ENCODE data around the gene TOE1. TPM values are rescaled to one million over a fixed set of nuclear protein-coding genes. Genes with fewer than 3 reads are reported as not detected.

TOE1 gene
- total and polyA plus RNA-seq, 2 of the 8 experiments (the other 6 are each of a cell fraction or from before 2014, with no cell fraction given): 15.2 to 25.8 TPM

GRCh38 chr1:45337630-45338325 is 2.2 kb upstream of the TOE1 start:
- peaks cover 13 to 32% (median 25%) of the 10 kb centered on the region in 4 experiments; a peak in 6 of 8 replicates for H3K36me3 ChIP-seq (ENCODE audit: control insufficient read depth in 2 of 4, insufficient read depth in 4 of 4, low read length in 3 of 4)
- no peak overlapping the region for H3K23ac ChIP-seq (ENCODE audit: insufficient read length)
- H2BK15ac ChIP-seq (ENCODE audit: low read length): no peak overlapping the region
- no peak overlapping the region for H2BK12ac ChIP-seq (ENCODE audit: low read depth, low read length)
- H3K27me3 ChIP-seq (replicated peaks in 1 of 4; ENCODE audit: control insufficient read depth in 3 of 4, extremely low read depth in 1 of 4, insufficient read depth in 3 of 4, low read length in 3 of 4): no peaks in the 10 kb centered on the region
- H3K18ac ChIP-seq (ENCODE audit: extremely low read depth, low read length): no peak overlapping the region
- H3K4me1 ChIP-seq (replicated peaks in 1 of 4; ENCODE audit: control insufficient read depth in 3 of 4, insufficient read depth in 4 of 4, low read length in 3 of 4): peaks cover 0 to 9% (median 6%) of the 10 kb centered on the region in 4 experiments; a peak in 6 of 7 replicates
- no peaks in the 10 kb centered on the region for H3K9me3 ChIP-seq (ENCODE audit: insufficient read depth in 2 of 2, low read depth in 1 of 2, low read length in 1 of 2)
- H2AK5ac ChIP-seq (ENCODE audit: low read depth, low read length): no peak overlapping the region
- H3K27ac ChIP-seq (ENCODE audit: low read depth, low read length): no peak overlapping the region
- H3K79me1 ChIP-seq (ENCODE audit: low read depth, low read length): peaks cover 12% of the 10 kb centered on the region
- H3K4me2 ChIP-seq (ENCODE audit: insufficient read depth in 1 of 2, low read depth in 2 of 2, low read length in 2 of 2): no peak overlapping the region; a peak in 1 of 4 replicates
- H3K56ac ChIP-seq (replicated peaks; ENCODE audit: insufficient read length, low read depth, low read length): no peak overlapping the region
- CTCF ChIA-PET (ENCODE audit: partially characterized antibody): interaction anchor here (0.6 to 3.9 kb wide), 7 partner anchors 10 to 319 kb away, joined by 3 to 11 read pairs (median 3); no protein-coding TSS in a partner anchor
- FAIRE-seq: no peak
- POLR2A ChIA-PET (ENCODE audit: partially characterized antibody): interaction anchor here (0.7 to 21.4 kb wide), 8 partner anchors 9 to 325 kb away, joined by 3 to 472 read pairs (median 12); partner anchors contain the start of genes HPDL and PRDX1
- H3K14ac ChIP-seq (ENCODE audit: insufficient read length): no peak overlapping the region
- H3K79me2 ChIP-seq (ENCODE audit: control insufficient read depth in 1 of 2, insufficient read depth in 2 of 2, low read length in 2 of 2): peaks cover 0 to 38% of the 10 kb centered on the region in 2 experiments; a peak in 3 of 4 replicates
- peaks cover 0 to 2% of the 10 kb centered on the region in 2 experiments for H4K20me1 ChIP-seq (replicated peaks in 1 of 2; ENCODE audit: control insufficient read depth in 1 of 2, insufficient read depth in 2 of 2, low read length in 2 of 2)
- no peak overlapping the region for H2BK5ac ChIP-seq (ENCODE audit: low read depth, low read length)
- no peak overlapping the region for H3K4me3 ChIP-seq (ENCODE audit: extremely low read depth in 1 of 4, insufficient read depth in 2 of 4, low read depth in 3 of 4, low read length in 4 of 4)
- H4K8ac ChIP-seq (ENCODE audit: extremely low read depth, insufficient read depth, low read length): no peak overlapping the region
- 93% methylated on average over 3 of the region's 3 CpGs; no CpG with 5 or more reads in 1 of the 2 experiments for WGBS, 2 experiments (ENCODE audit: extremely low coverage in 1 of 2, insufficient coverage in 1 of 2, insufficient read length in 1 of 2, insufficient replicate concordance in 2 of 2, low coverage in 1 of 2, low lambda C conversion rate in 2 of 2, missing lambda C conversion rate in 1 of 2)
- H4K91ac ChIP-seq (replicated peaks; ENCODE audit: insufficient read length, low read length): no peak overlapping the region
- no peak overlapping the region for H4K5ac ChIP-seq (ENCODE audit: insufficient read length, low read depth, low read length)
- no peak overlapping the region for H2BK20ac ChIP-seq (ENCODE audit: low read length)
- H3K9ac ChIP-seq (replicated peaks in 1 of 4; ENCODE audit: extremely low read depth in 1 of 4, low read depth in 3 of 4, low read length in 3 of 4): no peak overlapping the region
- no peak for DNase-seq (ENCODE audit: low read depth in 1 of 2, low spot score in 2 of 2)
- H3K4ac ChIP-seq (replicated peaks; ENCODE audit: insufficient read length, low read depth, low read length): no peak overlapping the region
- TF ChIP-seq BRCA1 (IDR thresholded peaks at IDR 0.05; ENCODE audit: low read depth, low read length): no peak
- no peak for TF ChIP-seq RBBP5 (IDR thresholded peaks at IDR 0.05; ENCODE audit: borderline replicate concordance, low read depth, low read length)
- TF ChIP-seq TEAD4 (IDR thresholded peaks at IDR 0.05; ENCODE audit: low read depth, low read length): no peak
- TF ChIP-seq HDAC2 (IDR thresholded peaks at IDR 0.05; ENCODE audit: borderline replicate concordance in 1 of 2, low read depth in 2 of 2, low read length in 2 of 2): no peak
- no peak for TF ChIP-seq TAF1 (IDR thresholded peaks at IDR 0.05; ENCODE audit: low read depth, low read length)
- no peak for TF ChIP-seq JUND (IDR thresholded peaks at IDR 0.05; ENCODE audit: low read length)
- TF ChIP-seq PHF8 (conservative IDR thresholded peaks at IDR 0.05; ENCODE audit: low read depth, low read length): no peak
- no peak for TF ChIP-seq POU5F1 (IDR thresholded peaks at IDR 0.05; ENCODE audit: low read depth, low read length)
- TF ChIP-seq CHD2 (IDR thresholded peaks at IDR 0.05; ENCODE audit: low read length): no peak
- TF ChIP-seq SP4 (IDR thresholded peaks at IDR 0.05; ENCODE audit: low read length): no peak
- no peak for TF ChIP-seq EGR1 (IDR thresholded peaks at IDR 0.05; ENCODE audit: borderline replicate concordance, low read depth, low read length)
- no peak for TF ChIP-seq POLR2A (IDR thresholded peaks at IDR 0.05; ENCODE audit: control extremely low read depth in 1 of 2, low read depth in 2 of 2, low read length in 2 of 2)
- no peak for TF ChIP-seq NANOG (IDR thresholded peaks at IDR 0.05; ENCODE audit: insufficient read depth, low read depth, low read length, poor library complexity, severe bottlenecking)
- no peak for TF ChIP-seq KDM5A (IDR thresholded peaks at IDR 0.05; ENCODE audit: low read length)
- no peak overlapping the region for H2AFZ ChIP-seq (ENCODE audit: low read length)
- peaks cover 7% of the 10 kb centered on the region for H3K23me2 ChIP-seq (ENCODE audit: low read depth, low read length)
- H2BK120ac ChIP-seq (replicated peaks; ENCODE audit: low read depth, low read length): no peak overlapping the region
